Neural cell (in vitro differentiated cells): ENCODE measurements around the gene GNB2.

Experiments used
- EP300 ChIP-seq: fragments of 450-650 bp; conservative IDR thresholded peaks from 2 replicates; pipeline ENCODE4 v1.6.1; 2014; ENCODE audit warnings: antibody characterized with exemption, mild to moderate bottlenecking, moderate library complexity; ENCODE audit not compliant: poor library complexity, severe bottlenecking
- EZH2 ChIP-seq: fragments of 200-600, 300-800 bp; shearing (Covaris generic), sonication (generic); IDR thresholded peaks from 2 replicates; pipeline ENCODE4 v1.6.1; 2014; ENCODE audit warnings: antibody characterized with exemption, low read length, borderline replicate concordance, mild to moderate bottlenecking; ENCODE audit not compliant: insufficient read depth, poor library complexity, severe bottlenecking
- POLR2AphosphoS5 ChIP-seq: IDR thresholded peaks from 2 replicates; pipeline ENCODE4 v1.6.1; 2012
- RAD21 ChIP-seq: fragments of 450-650 bp; conservative IDR thresholded peaks from 2 replicates; pipeline ENCODE4 v1.6.1; 2014; ENCODE audit warnings: antibody characterized with exemption, mild to moderate bottlenecking, moderate library complexity
- TF ChIP-seq, protein P1 (sequence below): fragments of 450-650 bp; IDR thresholded peaks from 2 replicates; pipeline ENCODE4 v1.5.1; 2014; ENCODE audit warnings: antibody characterized with exemption, mild to moderate bottlenecking, moderate library complexity; ENCODE audit not compliant: poor library complexity, severe bottlenecking

- TF ChIP-seq, protein P1, sequence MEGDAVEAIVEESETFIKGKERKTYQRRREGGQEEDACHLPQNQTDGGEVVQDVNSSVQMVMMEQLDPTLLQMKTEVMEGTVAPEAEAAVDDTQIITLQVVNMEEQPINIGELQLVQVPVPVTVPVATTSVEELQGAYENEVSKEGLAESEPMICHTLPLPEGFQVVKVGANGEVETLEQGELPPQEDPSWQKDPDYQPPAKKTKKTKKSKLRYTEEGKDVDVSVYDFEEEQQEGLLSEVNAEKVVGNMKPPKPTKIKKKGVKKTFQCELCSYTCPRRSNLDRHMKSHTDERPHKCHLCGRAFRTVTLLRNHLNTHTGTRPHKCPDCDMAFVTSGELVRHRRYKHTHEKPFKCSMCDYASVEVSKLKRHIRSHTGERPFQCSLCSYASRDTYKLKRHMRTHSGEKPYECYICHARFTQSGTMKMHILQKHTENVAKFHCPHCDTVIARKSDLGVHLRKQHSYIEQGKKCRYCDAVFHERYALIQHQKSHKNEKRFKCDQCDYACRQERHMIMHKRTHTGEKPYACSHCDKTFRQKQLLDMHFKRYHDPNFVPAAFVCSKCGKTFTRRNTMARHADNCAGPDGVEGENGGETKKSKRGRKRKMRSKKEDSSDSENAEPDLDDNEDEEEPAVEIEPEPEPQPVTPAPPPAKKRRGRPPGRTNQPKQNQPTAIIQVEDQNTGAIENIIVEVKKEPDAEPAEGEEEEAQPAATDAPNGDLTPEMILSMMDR: no peak
- TF ChIP-seq EZH2: no peak
- no peak for TF ChIP-seq EP300
- no peak for TF ChIP-seq RAD21
- no peak for TF ChIP-seq POLR2AphosphoS5
Observed at GRCh38 chr7:100679129-100679926, 5.8 kb downstream of the GNB2 start.
